Erythroblast (primary cell): Measurements from ENCODE around the gene CTSE.

ENCODE experiments used
- DNase-seq, 2 experiments: peaks; one replicate each; lab custom pipeline; 2025; lab: John Stamatoyannopoulos, UW
- GATA1 ChIP-seq: IDR thresholded peaks from 2 replicates; pipeline ENCODE4 v1.6.1; 2011; ENCODE audit warnings: low read depth, mild to moderate bottlenecking, control low read depth, low read length, moderate library complexity
- POLR2A ChIP-seq: IDR thresholded peaks from 2 replicates; pipeline ENCODE4 v1.6.1; 2011; ENCODE audit warnings: mild to moderate bottlenecking, low read length

The CTSE gene

GRCh38 chr1:206050655-206051235, 27.1 kb upstream of the CTSE start:
- DNase-seq, result no peak

GRCh38 chr1:206049919-206050600, 26.4 kb upstream of the CTSE start:
- DNase-seq, result no peak
- no peak for TF ChIP-seq POLR2A
- no peak for TF ChIP-seq GATA1

More at GRCh38 chr1:206050655-206051235, 27.1 kb upstream of the CTSE start:
- TF ChIP-seq POLR2A, result no peak
- TF ChIP-seq GATA1, result no peak

GRCh38 chr1:206049293-206049692, 25.6 kb upstream of the CTSE start:
- DNase-seq, result no peak
- TF ChIP-seq GATA1, result no peak
- no peak for TF ChIP-seq POLR2A

- DNase-seq, result no peak
- no peak for TF ChIP-seq POLR2A
- TF ChIP-seq GATA1, result no peak
Measured at GRCh38 chr1:206048582-206048981, 24.9 kb upstream of the CTSE start.

- DNase-seq, result no peak
- no peak for TF ChIP-seq GATA1
- no peak for TF ChIP-seq POLR2A
Measured at GRCh38 chr1:206047271-206047670, 23.6 kb upstream of the CTSE start.

GRCh38 chr1:206041640-206042039, 17.9 kb upstream of the CTSE start:
- TF ChIP-seq GATA1, result no peak
- no peak for TF ChIP-seq POLR2A
- no peak for DNase-seq

- TF ChIP-seq GATA1 (no peak), POLR2A (no peak)
- no peak for DNase-seq
Measured at GRCh38 chr1:206040328-206040727, 16.6 kb upstream of the CTSE start.

- no peak for DNase-seq
Measured at GRCh38 chr1:206039046-206039973, 15.6 kb upstream of the CTSE start.

GRCh38 chr1:206037581-206037980, 13.9 kb upstream of the CTSE start:
- DNase-seq, result no peak
- TF ChIP-seq GATA1 (no peak), POLR2A (no peak)

More at GRCh38 chr1:206039046-206039973, 15.6 kb upstream of the CTSE start:
- TF ChIP-seq GATA1, result no peak
- TF ChIP-seq POLR2A, result no peak

GRCh38 chr1:206036663-206037455, 13.2 kb upstream of the CTSE start:
- no peak for DNase-seq
- TF ChIP-seq GATA1 (no peak), POLR2A (no peak)

GRCh38 chr1:206035027-206035426, 11.3 kb upstream of the CTSE start:
- no peak for TF ChIP-seq POLR2A
- no peak for TF ChIP-seq GATA1
- DNase-seq, result no peak

- DNase-seq, result no peak
- no peak for TF ChIP-seq POLR2A
Measured at GRCh38 chr1:206032380-206033140, 8.9 kb upstream of the CTSE start.
